Measurements from ENCODE around the gene ANK2.
"Not testable (repeated sequence)": the region's sequence is repeated elsewhere in the genome, so short reads cannot be mapped to it uniquely, and the experiment has no call there.

The ANK2 gene

DNA sequence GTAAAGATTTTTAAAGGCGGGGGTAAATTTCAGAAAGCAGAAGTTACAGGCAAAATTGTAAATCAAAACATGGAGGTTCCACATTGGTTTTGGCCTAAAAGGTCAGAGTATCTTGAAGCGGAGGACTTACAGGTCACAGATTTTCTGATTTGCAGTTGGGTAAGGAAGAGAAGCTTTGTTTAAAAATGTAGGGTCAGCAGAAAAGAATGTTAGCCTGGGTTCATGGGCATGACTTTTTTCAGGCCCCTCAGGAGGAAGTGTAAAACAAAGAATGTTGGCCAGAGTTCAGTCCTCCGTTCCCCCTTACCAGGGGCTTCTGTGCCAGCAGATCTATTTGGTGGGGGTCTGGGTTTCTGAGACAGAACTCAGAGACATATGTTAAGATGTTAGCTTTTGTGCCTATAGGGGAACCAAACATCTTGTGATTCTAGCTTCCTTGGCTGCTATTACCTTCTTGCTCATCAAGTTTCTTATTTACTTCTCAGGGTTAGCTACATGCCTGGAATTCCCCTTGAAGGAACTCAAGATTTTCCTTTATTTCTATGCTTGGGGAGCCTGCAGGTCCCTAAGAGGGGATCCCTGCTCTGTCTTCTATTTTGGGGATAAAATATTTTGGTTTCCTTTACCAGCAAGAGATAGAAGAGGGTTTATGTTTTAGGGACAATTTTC lies 160.3 kb downstream of the ANK2 start:
- DNase-seq (ENCODE audit: low spot score), result no peak

DNA sequence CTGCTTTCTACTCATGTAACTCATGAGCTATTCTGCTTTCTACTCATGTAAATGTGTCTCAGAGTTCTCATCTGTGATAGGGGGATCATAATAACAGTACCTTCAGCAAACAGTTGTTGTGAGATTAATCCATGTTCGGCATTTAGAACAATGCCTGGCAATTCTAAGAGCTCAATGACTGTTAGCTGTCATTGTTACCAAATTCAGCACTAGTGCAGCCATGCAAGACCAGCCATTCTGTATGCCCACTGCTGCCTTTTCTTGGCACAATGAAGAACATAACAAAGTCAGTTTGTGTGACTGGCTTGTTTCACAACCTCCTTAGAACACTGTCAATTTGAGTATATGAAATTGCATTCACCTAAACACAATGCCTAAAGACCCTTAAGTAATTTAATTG lies 163.2 kb downstream of the ANK2 start:
- DNase-seq (ENCODE audit: low spot score), result no peak

DNA sequence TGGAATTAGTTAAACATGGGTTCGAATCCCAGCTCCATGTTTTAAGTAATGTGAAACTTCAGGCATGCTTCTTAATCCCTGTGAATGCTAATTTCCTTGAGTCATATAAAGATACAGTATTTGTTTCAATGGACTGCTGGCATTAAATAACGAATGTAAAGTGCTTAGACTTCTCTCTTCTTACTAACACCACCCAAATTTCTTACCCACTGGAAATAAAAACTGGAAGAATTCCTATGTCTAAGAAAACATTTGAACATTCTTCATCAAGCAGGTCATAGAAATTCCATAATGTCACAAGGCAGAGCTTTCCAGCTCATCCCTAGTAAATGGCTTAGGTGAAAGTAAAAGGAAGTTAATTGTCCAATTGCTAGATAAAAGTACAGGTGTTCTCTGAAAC lies 172.5 kb downstream of the ANK2 start:
- DNase-seq (ENCODE audit: low spot score), result peak; percentile 33

DNA sequence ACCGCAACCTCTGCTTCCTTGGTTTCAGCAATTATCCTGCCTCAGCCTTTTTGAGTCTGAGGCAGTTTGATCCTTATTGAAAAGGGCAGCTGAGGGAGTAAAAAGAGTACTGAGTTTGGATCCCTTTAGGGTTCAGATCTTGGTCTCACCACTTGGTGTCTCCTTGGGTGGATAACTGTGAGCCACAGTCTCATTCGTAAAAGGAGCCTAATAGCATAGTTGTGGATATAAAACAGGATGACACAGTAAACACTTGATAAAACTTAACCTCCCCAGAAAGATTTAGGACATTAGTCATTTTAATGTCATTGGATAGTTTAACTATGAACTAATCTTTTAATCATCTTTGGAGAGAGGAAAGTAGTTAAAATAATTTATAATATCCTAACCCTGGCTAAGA lies 173.0 kb downstream of the ANK2 start:
- DNase-seq (ENCODE audit: low spot score), result peak; percentile 56

DNA sequence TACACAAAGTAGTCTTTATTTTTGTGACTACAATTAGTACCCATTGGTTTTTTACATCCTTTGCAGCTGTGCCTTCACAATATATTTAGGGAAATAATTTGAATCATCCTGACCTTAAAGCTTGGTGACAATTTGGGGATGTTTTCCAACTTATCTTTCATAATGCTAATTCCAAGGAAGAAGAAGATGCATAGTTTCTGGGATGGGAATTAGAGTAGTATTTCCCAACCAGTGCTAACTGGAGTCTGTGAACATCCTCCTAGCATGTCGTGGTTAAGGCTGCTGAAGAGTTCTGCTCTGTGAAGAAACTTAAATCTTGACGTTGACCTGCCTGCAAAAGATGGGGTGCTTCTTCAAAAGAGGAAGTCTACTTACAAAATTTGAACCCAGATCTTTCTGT lies 173.5 kb downstream of the ANK2 start:
- peak; percentile 28 for DNase-seq (ENCODE audit: low spot score)

- no peak for DNase-seq (ENCODE audit: low spot score)
Measured at GRCh38 chr4:113232194-113232593, 182.7 kb downstream of the ANK2 start.

DNA sequence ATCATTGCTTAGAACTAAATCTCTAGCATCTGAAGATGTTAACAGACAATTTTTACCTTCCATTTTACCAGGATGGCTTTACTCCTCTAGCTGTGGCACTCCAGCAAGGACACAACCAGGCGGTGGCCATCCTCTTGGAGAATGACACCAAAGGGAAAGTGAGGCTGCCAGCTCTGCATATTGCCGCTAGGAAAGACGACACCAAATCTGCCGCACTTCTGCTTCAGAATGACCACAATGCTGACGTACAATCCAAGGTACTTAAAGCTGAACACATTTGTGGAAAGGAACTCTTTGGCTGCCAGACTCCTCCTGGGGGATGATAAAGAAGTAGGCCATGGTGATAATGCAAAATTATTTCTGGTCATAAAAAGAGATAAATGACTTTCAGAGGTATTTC lies 187.5 kb downstream of the ANK2 start:
- DNase-seq (ENCODE audit: low spot score), result no peak

- no peak for DNase-seq (ENCODE audit: low spot score)
Measured at GRCh38 chr4:113243312-113243711, 193.9 kb downstream of the ANK2 start.

- not testable (repeated sequence) for DNase-seq (ENCODE audit: low spot score)
Measured at GRCh38 chr4:113244747-113245146, 195.3 kb downstream of the ANK2 start.

GRCh38 chr4:113248320-113248719 lies 198.9 kb downstream of the ANK2 start:
- no peak for DNase-seq (ENCODE audit: low spot score)

- no peak for DNase-seq (ENCODE audit: low spot score)
Measured at GRCh38 chr4:113255628-113256027, 206.2 kb downstream of the ANK2 start.

- peak; percentile 51 for DNase-seq (ENCODE audit: low spot score)
Measured at GRCh38 chr4:113256946-113257345, 207.5 kb downstream of the ANK2 start.

DNA sequence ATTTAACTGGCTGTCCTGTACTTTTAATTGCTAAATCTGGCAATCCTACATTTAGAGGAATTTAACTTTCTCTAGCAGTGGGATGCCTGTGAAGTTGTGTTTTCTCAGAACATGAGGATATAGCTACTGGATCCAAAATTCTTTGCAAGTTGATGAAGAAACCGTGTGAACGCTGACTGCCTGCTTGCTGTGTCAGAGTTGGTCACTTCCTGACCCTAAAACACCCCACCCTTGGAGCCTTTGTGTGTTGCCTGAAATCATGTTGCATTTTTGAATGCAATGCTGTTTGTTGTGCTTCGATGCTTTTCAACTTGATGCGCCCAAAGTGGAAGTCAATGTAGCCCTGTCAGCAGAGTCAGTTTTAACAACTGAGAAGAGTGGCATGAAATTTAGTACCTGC lies 211.2 kb downstream of the ANK2 start:
- DNase-seq (ENCODE audit: low spot score), result peak; percentile 42

DNA sequence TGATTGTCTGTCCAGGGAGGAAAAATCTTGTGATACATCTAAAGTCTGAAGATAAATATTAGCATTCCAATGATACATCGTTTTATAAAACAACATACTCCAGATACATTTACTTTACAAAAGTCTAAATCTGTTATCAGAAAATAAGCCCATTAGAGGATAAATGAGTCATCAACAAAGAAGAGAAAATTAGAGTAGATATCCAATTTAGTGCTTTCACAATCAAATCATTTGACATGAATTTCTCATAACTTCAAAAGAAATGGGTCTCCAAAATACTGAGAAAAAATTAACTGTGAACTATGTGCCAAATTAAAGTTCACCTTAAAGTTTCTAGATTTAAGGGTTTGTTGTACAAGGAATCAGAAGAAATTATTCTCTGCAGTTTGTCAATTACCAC lies 213.8 kb downstream of the ANK2 start:
- DNase-seq (ENCODE audit: low spot score), result no peak

DNA sequence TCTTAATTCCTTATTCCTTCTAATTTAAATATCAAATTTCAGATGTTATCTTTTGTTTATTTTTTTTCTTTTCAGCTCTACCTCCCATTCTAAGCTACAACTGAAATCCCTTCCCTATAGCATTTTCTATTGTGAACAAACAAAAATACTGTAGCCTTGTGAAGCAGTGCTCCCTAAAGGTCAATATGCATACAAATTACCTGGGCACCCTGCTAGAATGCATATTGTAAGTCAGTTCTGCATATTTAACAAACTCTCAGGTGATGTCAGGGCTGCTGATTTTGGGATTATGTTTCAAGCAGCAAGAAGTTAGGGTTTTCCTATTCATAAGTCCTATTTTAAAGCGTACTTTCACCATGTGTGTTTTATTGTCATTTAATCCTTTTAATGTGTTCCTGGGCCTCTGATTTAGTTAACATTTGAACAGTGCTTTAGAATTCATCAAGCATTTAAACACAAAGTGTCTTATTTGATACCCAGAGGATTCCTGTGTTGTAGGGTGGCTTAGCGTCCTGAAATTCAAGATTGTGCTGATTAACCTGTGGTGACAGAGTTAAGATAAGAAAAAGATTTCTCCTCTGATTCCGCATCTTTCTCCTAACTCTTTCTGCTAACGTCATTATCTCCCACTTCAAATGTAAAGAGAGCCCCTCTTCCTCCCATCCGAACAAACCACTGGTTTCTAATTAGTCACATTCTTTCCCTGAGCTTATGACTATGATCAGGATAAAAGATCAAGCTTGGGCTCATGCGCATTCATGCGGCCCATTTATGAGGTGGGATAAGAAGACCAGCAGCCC lies 221.3 kb downstream of the ANK2 start:
- DNase-seq (ENCODE audit: low spot score), result no peak

GRCh38 chr4:113272523-113272922 lies 223.1 kb downstream of the ANK2 start:
- no peak for DNase-seq (ENCODE audit: low spot score)

- DNase-seq (ENCODE audit: low spot score), result no peak
Measured at GRCh38 chr4:113273721-113274220, 224.3 kb downstream of the ANK2 start.

GRCh38 chr4:113276464-113277170 lies 227.2 kb downstream of the ANK2 start:
- DNase-seq (ENCODE audit: low spot score), result peak; percentile 48

DNA sequence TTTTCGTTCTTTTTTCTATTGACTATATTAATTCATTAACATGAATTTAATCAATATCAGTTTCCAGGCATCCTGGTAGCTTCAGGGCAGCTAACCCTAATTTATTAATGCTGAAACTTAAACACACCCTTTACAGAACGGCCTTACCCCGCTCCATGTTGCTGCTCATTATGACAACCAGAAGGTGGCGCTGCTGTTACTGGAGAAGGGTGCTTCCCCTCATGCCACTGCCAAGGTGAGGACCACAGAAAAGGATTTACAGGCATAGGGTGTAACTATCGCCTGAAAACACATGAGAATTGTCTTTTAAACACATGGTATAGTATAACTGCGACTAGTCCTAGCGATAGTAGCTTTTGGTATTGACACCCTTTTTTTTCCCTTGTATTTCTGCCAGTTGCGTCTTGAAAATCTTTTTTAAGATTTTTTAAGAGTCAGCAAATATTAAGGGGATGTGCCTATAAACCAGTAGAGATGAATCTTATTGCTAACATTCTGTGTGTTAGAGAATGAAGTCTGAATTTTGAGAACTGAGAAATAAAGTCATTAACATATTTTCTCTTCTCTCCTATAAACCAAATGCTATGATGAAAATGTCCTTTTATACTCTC lies 229.0 kb downstream of the ANK2 start:
- peak; percentile 85 for DNase-seq (ENCODE audit: low spot score)

DNA sequence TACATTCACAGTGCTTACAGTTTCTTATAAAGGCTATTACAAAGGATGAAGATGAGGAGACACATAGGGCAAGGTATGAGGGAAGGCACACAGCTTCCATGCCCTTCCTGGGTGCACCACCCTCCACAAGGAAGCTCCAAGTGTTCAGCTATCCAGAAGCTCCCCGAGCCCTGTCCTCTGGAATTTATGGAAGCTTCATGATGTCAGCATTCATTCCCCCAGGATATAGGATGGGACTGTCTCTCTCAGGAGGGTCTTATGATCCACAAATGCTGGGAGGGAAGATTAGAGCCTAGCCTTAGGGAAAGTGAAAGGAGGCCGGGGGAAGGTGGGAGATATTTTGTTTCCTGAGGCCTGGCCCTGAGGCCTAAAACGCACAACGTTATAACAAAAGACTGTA lies 236.0 kb downstream of the ANK2 start:
- DNase-seq (ENCODE audit: low spot score), result no peak

DNA sequence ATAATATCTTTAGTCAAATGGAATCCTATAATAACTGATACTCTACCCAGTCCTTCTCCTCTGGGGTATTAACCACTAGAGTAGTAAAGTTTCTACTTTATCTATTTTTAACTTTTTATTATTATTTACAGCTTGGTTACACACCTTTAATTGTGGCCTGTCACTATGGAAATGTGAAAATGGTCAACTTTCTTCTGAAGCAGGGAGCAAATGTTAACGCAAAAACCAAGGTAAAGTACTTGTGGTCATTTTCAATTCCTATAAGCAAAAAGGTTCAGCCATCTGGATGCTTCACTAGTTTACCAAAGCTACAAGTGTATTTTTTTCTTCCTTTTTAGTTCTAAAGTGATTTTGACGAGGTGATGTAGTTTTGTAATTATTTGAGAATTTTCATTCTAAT lies 238.8 kb downstream of the ANK2 start:
- no peak for DNase-seq (ENCODE audit: low spot score)

- DNase-seq (ENCODE audit: low spot score), result no peak
Measured at GRCh38 chr4:113288696-113289095, 239.2 kb downstream of the ANK2 start.
